H54 (cell line): ENCODE measurements around the gene PRSS1.
"Not testable (repeated sequence)": the region's sequence is repeated elsewhere in the genome, so short reads cannot be mapped to it uniquely, and the experiment has no call there.

Source experiments
- DNase-seq: peaks from one replicate; pipeline ENCODE4 v3.0.0; 2011; ENCODE audit warnings: low spot score, mixed read lengths; ENCODE audit not compliant: insufficient read length
- FAIRE-seq: peaks from 3 replicates; lab custom pipeline; 2011; peaks lifted over from hg19 to GRCh38; lab: Jason Lieb, UNC
- POLR2A ChIP-seq: IDR thresholded peaks from 2 replicates; pipeline ENCODE4 v1.6.1; 2011; ENCODE audit warnings: low read depth, mild to moderate bottlenecking, low read length

Gene PRSS1

DNA sequence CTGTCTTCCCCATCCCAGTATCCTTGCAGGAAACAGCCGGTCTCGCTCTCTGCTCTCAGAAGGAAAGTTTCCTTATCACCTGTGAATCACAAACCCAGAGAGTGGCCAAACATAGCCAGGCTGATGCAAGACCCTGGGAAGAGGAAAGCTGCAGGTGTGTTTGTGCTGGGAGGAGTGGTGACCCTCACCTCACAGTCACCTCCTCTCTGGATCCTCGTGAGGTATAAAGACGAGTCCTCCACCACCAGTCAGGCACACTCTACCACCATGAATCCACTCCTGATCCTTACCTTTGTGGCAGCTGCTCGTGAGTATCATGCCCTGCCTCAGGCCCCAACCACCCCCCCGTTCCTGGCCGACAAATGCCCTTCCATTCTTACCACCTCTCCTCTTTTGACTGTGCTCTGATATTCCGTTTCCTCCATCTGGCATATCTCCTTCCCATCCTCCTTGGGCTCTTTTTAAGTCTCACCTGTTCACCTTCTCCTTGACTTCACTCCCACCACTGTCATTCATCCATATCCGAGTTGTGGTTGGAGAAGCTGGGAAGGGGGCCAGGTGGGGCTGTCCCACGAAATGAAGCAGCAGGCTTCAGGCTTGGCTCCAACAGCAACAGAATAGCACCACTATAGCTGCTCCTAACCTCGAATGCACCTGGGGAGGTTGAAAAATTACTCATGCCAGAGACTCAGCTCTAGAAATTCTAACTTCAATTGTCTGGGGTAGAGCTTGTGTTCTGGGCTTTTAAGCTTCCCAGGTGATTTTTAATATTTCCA, at the start of gene PRSS1:
Gene PRSS1, plus strand, starts transcription at position 255 of the 776 bp plus-strand sequence. Its CDS starts 13 bp downstream, at position 268.
- no peak for DNase-seq
- no peak for FAIRE-seq
- no peak for TF ChIP-seq POLR2A

DNA sequence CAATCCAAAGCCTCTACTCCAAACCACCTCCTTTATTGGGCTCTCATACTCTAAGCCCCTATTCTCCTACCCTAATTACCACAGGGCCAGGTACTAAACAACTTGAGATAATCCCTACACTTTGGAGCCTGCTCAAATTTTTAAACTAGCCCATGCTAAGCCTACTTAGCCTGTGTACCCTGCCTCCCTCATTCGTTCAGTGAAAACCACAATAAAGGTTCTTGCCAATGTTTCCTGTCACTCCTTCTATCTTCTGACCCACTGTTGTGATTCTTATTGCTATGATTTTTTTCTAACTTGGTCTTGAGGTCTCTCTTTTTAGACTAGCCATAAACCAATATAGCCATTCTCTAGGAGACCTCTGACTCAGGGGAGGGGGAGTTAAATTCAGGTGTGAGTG, 48.3 kb upstream of the PRSS1 start:
- DNase-seq, FAIRE-seq: not testable (repeated sequence)

DNA sequence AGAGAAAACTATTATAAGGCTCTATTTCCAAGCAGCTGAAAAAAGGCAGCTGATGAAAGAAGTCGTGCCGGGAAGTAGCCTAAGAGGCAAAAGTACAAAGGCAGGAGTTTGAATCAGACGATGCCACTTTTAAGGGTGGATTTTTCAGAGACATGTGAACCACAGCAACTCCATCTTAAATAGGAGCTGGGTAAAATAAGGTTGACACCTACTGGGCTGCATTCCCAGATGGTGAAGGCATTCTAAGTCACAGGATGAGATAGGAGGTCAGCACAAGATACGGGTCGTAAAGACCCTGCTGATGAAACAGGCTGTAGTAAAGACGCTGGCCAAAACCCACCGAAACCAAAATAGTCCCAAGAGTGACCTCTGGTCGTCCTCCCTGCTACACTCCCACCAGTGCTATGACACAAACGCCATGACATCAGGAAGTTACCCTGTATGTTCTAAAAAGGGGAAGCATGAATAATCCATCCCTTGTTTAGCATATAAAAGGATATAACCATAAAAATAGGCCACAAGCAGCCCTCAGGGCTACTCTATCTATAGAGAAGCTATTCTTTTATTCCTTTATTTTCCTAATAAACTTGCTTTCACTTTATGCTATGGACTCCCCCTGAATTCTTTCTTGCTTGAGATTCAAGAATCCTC, 45.5 kb upstream of the PRSS1 start:
- TF ChIP-seq POLR2A = no peak
- DNase-seq (no peak), FAIRE-seq (no peak)

DNA sequence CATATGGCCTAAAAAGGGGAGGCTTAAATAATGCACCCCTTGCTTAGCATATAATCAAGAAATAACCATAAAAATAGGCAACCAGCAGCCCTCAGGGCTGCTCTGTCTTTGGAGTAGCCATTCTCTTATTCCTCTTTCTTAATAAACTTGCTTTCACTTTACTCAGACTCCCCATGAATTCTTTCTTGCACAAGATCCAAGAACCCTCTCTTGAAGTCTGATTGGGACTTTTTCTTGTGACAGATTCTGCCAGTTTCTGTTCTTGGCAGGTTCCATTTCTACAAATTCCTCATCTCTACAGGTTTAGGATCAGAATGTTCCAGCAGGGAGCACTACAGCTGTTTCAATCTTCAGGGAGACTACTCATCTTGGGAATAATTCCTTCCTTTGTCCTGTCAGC, 40.5 kb upstream of the PRSS1 start:
- FAIRE-seq, DNase-seq: not testable (repeated sequence)

DNA sequence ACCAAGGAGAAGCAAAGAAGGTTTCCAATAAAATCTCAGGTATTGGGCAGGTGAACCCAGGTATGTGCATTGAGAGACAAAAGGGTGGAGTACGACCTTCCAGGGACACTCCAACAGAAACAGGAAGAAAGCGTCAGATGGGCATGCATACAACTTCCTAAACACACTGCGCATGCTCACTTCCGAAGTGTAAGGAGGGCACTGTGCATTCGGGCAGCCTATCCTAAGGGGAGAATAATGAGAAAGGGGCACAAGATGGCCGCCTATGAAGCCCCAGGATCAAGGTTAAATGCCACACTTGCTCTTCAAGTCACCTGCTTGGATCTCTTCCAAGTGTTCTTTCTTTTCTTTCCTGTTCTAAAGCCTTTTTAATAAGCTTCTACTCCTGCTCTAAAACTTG, 39.4 kb upstream of the PRSS1 start:
- no peak for TF ChIP-seq POLR2A
- no peak for FAIRE-seq
- no peak for DNase-seq

DNA sequence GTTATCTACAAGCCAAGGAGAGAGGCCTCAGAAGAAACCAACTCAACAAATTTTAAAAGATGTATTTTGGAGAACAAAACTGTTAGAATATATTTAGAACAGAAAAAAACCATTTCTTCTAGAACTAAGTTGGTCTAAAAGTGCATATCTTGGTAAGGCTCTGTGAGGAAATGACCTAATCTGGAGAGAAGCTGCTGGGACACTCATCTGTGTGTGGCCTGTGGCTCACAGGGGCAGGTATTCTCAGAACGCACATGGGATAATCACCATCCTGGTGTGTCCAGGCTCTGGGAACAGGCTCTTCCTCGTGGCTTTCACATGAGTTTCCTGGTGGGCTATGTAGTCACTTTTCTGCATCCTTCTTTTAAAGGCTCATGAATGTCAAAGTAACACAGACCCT, 38.1 kb upstream of the PRSS1 start:
- TF ChIP-seq POLR2A = no peak
- FAIRE-seq (no peak), DNase-seq (no peak)

DNA sequence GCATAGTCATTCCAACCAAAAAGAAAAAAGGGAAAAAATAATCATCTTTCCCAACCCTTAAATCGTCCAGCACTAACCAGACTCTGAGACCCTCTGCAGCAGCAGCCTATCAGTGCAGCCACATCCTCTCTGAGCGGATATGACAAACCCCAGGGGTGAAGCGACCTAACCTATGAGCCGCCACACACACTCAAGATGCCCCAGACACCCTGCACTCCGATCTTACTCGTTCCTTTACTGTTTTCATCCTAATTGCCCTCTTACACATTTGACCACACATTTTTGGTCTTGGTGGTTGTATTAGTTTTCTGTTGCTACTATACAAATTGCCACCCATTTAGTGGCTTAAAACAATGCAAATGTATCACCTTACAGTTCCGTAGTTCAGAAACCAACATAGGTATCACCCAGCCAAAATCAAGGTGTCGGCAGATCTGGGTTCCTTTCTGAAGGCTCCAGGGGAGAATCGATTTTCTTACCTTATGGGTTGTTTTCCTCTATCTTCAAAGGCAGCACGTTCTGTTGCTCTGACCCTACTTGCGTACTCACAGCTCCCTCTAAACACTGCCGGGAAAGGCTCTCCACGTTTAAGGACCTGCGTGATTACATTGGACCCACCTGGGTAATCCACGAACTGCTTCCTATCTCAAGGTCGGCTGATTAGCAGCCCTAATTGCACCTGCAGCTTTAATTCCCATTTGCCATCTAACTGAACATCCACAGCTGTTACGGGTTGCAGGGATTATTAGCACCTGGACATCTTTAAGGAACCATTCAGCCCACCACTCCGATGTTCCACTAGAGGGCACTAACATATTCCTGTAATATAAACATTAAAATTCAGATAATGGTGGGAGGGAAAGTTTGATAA, 37.3 kb upstream of the PRSS1 start:
- FAIRE-seq (no peak), DNase-seq (no peak)
- no peak for TF ChIP-seq POLR2A

DNA sequence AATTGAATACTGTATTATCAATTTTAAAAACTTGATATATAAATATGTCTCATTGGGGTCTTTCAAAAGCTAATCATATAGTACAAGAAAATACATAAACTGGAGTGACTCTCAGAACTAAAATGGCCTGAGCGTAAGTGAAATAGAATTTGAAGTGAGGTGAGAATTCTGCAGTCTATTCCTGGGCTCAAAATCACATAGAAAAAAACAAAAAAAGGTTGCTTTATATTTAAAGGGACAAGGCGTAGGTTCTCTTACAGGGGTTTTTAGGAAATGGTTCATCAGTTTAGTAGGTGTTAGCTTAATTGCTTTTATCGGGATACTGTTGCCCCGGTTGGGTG, 36.7 kb upstream of the PRSS1 start:
- DNase-seq = no peak
- FAIRE-seq = no peak
- TF ChIP-seq POLR2A = no peak

DNA sequence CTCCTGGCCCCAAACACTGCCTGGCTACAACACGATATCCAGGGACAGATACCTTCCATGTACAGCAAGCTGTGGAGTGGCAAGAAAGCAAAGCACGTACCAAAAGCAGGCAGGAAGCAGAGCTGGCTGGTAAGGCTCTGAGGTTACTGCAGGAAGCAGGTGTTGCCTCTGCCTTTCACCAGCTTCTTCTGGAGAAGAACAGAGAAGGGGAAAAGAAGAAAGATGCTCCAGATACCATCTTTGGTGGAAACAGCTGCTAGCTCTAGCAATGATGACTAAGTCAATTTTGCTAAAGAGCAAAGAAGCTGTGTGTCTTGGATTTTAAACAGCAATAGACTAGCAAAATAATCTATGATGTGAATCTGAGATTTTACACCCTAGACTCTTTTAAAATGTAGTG, 34.9 kb upstream of the PRSS1 start:
- DNase-seq (no peak), FAIRE-seq (no peak)
- TF ChIP-seq POLR2A = no peak

DNA sequence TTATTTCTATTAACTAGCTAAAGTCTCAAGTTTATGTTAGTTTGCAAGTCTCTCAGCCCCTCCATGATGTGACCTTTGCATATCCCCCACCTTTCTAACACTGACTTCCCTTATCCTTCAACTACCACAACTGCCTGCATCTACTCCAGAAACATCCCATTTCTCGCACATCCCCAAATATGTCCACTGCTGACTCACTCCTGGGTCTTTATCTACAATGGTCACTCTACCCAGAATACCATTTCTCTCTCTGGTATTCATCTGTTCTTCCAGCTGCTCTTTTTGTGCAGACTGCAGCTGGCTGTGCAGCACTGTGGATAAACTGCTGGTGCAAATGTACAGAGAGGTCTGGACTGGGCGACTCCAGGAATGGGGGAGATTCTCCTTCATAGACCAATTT, 32.7 kb upstream of the PRSS1 start:
- DNase-seq = no peak
- TF ChIP-seq POLR2A = no peak
- FAIRE-seq = no peak

DNA sequence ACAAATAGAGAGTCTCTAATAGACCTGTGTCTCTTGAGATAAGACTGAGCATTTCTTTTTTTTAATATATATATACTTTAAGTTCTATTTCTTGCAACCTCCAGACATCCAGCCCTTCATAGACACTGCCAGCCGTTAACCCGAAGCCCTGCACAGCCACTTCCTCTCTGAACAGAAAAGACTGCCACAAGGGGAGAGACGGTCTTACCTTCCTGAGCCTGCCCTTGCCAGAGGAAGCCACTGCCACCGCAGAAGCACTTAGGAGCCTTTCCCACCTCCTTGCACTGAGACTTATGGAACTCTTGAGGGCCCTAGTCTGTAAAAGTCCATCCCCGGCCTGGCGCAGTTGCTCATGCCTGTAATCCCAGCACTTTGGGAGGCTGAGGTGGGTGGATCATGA, 31.8 kb upstream of the PRSS1 start:
- no peak for DNase-seq
- no peak for FAIRE-seq
- TF ChIP-seq POLR2A = no peak

DNA sequence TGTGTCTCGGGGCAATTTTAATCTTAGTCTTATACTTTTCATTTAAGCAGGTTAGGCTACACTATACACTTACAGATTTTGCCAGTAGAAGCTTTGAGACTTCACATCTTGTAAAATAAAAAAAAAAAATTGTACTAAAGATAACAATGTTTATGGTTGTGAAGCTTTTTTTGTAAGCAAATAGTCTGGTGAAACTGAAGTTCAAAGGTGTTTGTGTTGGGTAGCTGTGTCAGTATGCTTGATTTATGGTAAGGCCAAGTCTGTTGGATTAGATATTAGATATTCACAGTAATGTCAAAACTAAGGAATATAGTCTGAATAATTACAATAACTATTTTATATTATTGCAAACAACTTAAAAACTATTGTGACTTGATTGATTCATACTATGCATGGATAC, 31.0 kb upstream of the PRSS1 start:
- DNase-seq (no peak), FAIRE-seq (no peak)
- TF ChIP-seq POLR2A = no peak

DNA sequence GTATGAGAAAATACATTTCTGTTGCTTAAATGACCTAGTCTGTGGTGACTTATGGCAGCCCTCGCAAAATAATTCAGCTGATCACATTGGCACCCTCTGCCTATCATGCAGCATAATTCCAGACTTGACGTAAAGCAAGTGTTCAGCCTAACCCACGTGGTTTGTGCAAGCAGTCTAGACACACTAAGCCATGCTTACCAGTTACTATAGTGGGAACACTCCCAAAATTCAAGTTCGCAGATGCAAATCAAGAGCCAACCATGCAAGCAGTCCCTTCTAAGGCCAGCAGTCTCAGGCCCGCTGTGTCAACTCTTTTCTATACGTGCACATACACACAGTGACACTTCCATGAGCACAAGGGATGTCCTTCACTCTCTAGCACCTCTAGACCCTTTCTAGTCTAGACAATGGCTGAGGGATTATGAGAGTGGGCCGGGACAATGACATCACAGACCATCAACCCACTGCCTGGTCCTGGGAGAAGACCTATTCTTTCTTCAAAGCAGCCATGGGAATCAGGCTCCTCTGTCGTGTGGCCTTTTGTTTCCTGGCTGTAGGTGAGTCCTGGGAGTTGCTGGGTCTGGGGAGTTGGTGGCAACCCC, 29.0 kb upstream of the PRSS1 start:
- FAIRE-seq = no peak

DNA sequence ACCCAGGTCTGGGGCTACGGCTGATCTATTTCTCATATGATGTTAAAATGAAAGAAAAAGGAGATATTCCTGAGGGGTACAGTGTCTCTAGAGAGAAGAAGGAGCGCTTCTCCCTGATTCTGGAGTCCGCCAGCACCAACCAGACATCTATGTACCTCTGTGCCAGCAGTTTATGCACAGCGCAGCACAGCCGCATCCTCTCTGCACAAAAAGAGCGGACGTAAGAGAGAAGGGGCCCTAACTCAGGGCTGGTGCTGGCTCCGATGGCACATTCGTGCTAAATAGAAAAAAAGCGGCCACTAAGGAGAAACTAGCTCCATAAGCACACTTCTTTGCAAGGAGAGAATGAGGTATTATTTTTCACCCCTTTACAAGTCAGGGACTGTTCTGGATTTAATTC, 28.3 kb upstream of the PRSS1 start:
- TF ChIP-seq POLR2A = no peak
- DNase-seq = no peak
- no peak for FAIRE-seq

More for the DNA sequence above, 29.0 kb upstream of the PRSS1 start:
- DNase-seq = no peak
- TF ChIP-seq POLR2A = no peak
